Measurements from ENCODE around the gene PAX7.

- no peak for TF ChIP-seq CTCF (IDR thresholded peaks at IDR 0.05)
- no peak for TF ChIP-seq POLR2A (IDR thresholded peaks at IDR 0.05)
Measured at GRCh38 chr1:18760156-18760555, 129.5 kb downstream of the PAX7 start.

Data from uterus (tissue), 2 donors.